ENCODE measurements around the gene KDM4B.

KDM4B gene

GRCh38 chr19:5073153-5073844 lies 104.4 kb downstream of the KDM4B start:
- ATAC-seq (ENCODE audit: insufficient read depth, low read depth), result no peak
- H2AFZ ChIP-seq (ENCODE audit: low read depth, low read length), result no peak overlapping the region
- H4K20me1 ChIP-seq (ENCODE audit: insufficient read depth, low read length), result peaks cover 25% of the 10 kb centered on the region
- H3K9me3 ChIP-seq (ENCODE audit: insufficient read depth, low read length, severe bottlenecking), result no peaks in the 10 kb centered on the region
- H3K9ac ChIP-seq (ENCODE audit: low read depth, low read length), result no peak overlapping the region
- H3K4me1 ChIP-seq (ENCODE audit: insufficient read depth, low read length), result no peaks in the 10 kb centered on the region
- no peak for TF ChIP-seq EZH2 (IDR thresholded peaks at IDR 0.05; ENCODE audit: borderline replicate concordance, low read depth, low read length, severe bottlenecking)
- DNase-seq, result no peak
- no peaks in the 10 kb centered on the region for H3K27me3 ChIP-seq (ENCODE audit: insufficient read depth, low read length, poor library complexity)
- H3K4me2 ChIP-seq (ENCODE audit: insufficient read depth, low read length), result no peak overlapping the region
- 0 out of 2 replicates have a peak, but pooled peaks cover 3% of the 10 kb centered on the region for H3K79me2 ChIP-seq (ENCODE audit: insufficient read depth, low read length)
- H3K27ac ChIP-seq (ENCODE audit: low read length), result no peak overlapping the region
- H3K4me3 ChIP-seq (ENCODE audit: low read depth in 1 of 2, low read length in 2 of 2), result no peak overlapping the region
- H3K36me3 ChIP-seq (ENCODE audit: insufficient read depth, low read length), result peaks cover 61% of the 10 kb centered on the region

DNA sequence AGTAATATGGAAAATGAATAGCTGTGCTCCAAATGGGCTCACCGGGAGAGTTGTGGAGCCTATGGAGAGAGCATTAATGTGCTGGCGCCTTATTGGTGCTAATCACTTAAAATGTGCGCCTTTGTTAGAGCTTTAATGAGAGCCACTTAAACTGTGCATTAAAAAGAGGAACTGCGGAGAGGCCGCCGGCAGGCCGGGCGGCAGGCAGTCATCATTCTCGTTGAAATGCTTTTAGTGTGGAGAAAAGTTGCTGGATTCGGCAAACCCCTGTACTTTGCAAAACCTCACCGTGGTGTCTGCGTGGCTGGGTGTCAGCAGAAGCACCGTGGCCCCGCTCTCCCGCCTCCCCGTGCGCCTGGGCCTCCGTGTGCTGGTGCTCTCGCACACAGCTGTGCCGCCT lies 105.5 kb downstream of the KDM4B start:
- ATAC-seq (ENCODE audit: insufficient read depth, low read depth), result no peak
- H3K36me3 ChIP-seq (ENCODE audit: insufficient read depth, low read length), result peaks cover 66% of the 10 kb centered on the region

GRCh38 chr19:5074830-5075394 lies 106.0 kb downstream of the KDM4B start:
- no peak overlapping the region for H2AFZ ChIP-seq (ENCODE audit: low read depth, low read length)
- no peak overlapping the region for H3K9ac ChIP-seq (ENCODE audit: low read depth, low read length)
- H3K79me2 ChIP-seq (ENCODE audit: insufficient read depth, low read length), result 0 out of 2 replicates have a peak, but pooled peaks cover 3% of the 10 kb centered on the region
- H3K27ac ChIP-seq (ENCODE audit: low read length), result no peak overlapping the region
- no peak for TF ChIP-seq CTCF (IDR thresholded peaks at IDR 0.05; ENCODE audit: borderline replicate concordance, extremely low read depth, low read length, poor library complexity, severe bottlenecking)
- no peak for TF ChIP-seq EZH2 (IDR thresholded peaks at IDR 0.05; ENCODE audit: borderline replicate concordance, low read depth, low read length, severe bottlenecking)
- no peaks in the 10 kb centered on the region for H3K9me3 ChIP-seq (ENCODE audit: insufficient read depth, low read length, severe bottlenecking)
- no peak for ATAC-seq (ENCODE audit: insufficient read depth, low read depth)
- peaks cover 22% of the 10 kb centered on the region for H4K20me1 ChIP-seq (ENCODE audit: insufficient read depth, low read length)
- no peak for DNase-seq
- no peak overlapping the region for H3K4me2 ChIP-seq (ENCODE audit: insufficient read depth, low read length)
- H3K4me1 ChIP-seq (ENCODE audit: insufficient read depth, low read length), result no peaks in the 10 kb centered on the region
- H3K27me3 ChIP-seq (ENCODE audit: insufficient read depth, low read length, poor library complexity), result no peaks in the 10 kb centered on the region
- H3K36me3 ChIP-seq (ENCODE audit: insufficient read depth, low read length), result peaks cover 70% of the 10 kb centered on the region
- H3K4me3 ChIP-seq (ENCODE audit: low read depth in 1 of 2, low read length in 2 of 2), result no peak overlapping the region

More for the DNA sequence above, 105.5 kb downstream of the KDM4B start:
- Histone ChIP-seq H2AFZ (ENCODE audit: low read depth, low read length) (no peak overlapping the region), H3K9me3 (ENCODE audit: insufficient read depth, low read length, severe bottlenecking) (no peaks in the 10 kb centered on the region), H3K27me3 (ENCODE audit: insufficient read depth, low read length, poor library complexity) (no peaks in the 10 kb centered on the region), H3K4me1 (ENCODE audit: insufficient read depth, low read length) (no peaks in the 10 kb centered on the region), H3K9ac (ENCODE audit: low read depth, low read length) (no peak overlapping the region), H3K4me2 (ENCODE audit: insufficient read depth, low read length) (no peak overlapping the region), H3K79me2 (ENCODE audit: insufficient read depth, low read length) (0 out of 2 replicates have a peak, but pooled peaks cover 3% of the 10 kb centered on the region), H4K20me1 (ENCODE audit: insufficient read depth, low read length) (peaks cover 23% of the 10 kb centered on the region), H3K4me3 (ENCODE audit: low read depth in 1 of 2, low read length in 2 of 2) (no peak overlapping the region), H3K27ac (ENCODE audit: low read length) (no peak overlapping the region)
- no peak for DNase-seq
- no peak for TF ChIP-seq CTCF (IDR thresholded peaks at IDR 0.05; ENCODE audit: borderline replicate concordance, extremely low read depth, low read length, poor library complexity, severe bottlenecking)
- no peak for TF ChIP-seq EZH2 (IDR thresholded peaks at IDR 0.05; ENCODE audit: borderline replicate concordance, low read depth, low read length, severe bottlenecking)

- Histone ChIP-seq H3K4me1 (ENCODE audit: insufficient read depth, low read length) (no peaks in the 10 kb centered on the region), H3K9me3 (ENCODE audit: insufficient read depth, low read length, severe bottlenecking) (no peaks in the 10 kb centered on the region), H3K79me2 (ENCODE audit: insufficient read depth, low read length) (0 out of 2 replicates have a peak, but pooled peaks cover 3% of the 10 kb centered on the region), H2AFZ (ENCODE audit: low read depth, low read length) (no peak overlapping the region), H3K4me2 (ENCODE audit: insufficient read depth, low read length) (no peak overlapping the region), H3K4me3 (ENCODE audit: low read depth in 1 of 2, low read length in 2 of 2) (no peak overlapping the region), H3K36me3 (ENCODE audit: insufficient read depth, low read length) (peaks cover 77% of the 10 kb centered on the region), H4K20me1 (ENCODE audit: insufficient read depth, low read length) (peaks cover 22% of the 10 kb centered on the region), H3K27me3 (ENCODE audit: insufficient read depth, low read length, poor library complexity) (no peaks in the 10 kb centered on the region), H3K9ac (ENCODE audit: low read depth, low read length) (no peak overlapping the region), H3K27ac (ENCODE audit: low read length) (no peak overlapping the region; the same call in 1 of the 2 replicates)
- ATAC-seq (ENCODE audit: insufficient read depth, low read depth) (peak; percentile 37; the same call in 2 of the 3 replicates), DNase-seq (no peak)
- TF ChIP-seq EZH2 (IDR thresholded peaks at IDR 0.05; ENCODE audit: borderline replicate concordance, low read depth, low read length, severe bottlenecking) (no peak), CTCF (IDR thresholded peaks at IDR 0.05; ENCODE audit: borderline replicate concordance, extremely low read depth, low read length, poor library complexity, severe bottlenecking) (no peak)
Observed at GRCh38 chr19:5075597-5075996, 106.7 kb downstream of the KDM4B start.

Data from DND-41 (cell line).